HG03103 (cell line): ENCODE data around the gene PPP1R9A.

ENCODE experiments used
- ATAC-seq: cut with Tn5 transposase; IDR thresholded peaks from one replicate; pipeline ENCODE4 v1.9.1; 2021; ENCODE audit warnings: low read depth; ENCODE audit not compliant: unreplicated experiment

Gene PPP1R9A

GRCh38 chr7:95088536-95089215 lies 181.3 kb downstream of the PPP1R9A start:
- ATAC-seq, result no peak

GRCh38 chr7:95089414-95090315 lies 182.3 kb downstream of the PPP1R9A start:
- no peak for ATAC-seq

GRCh38 chr7:95092324-95092723 lies 184.9 kb downstream of the PPP1R9A start:
- ATAC-seq, result no peak

GRCh38 chr7:95095259-95095965 lies 188.0 kb downstream of the PPP1R9A start:
- no peak for ATAC-seq

DNA sequence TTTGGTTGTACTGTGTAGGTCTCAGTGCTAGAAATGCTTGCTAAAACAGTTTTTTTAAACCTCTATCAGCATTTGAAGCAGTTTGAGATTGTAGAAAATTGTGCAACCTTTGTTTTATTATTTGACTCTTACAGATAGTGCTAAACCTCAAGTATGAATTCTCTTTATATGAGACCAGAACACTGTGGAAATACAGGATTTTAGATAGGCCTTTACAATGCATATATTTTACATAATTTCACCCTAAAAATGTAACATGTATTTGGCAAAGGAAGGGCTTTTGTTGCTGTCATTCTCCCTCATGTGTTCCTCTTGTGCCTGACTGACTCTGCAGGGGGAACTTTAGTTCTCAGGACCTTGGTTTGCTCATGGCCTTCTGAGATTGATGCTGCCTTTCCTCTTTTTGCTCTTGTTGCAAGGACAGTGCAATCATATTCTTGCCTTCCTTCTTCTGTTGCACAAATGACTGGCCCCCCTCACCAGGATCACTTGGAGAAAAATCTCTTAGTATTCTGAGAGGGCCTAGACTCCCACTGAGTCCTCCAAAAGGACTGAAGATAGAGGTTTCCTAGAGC lies 188.7 kb downstream of the PPP1R9A start:
- no peak for ATAC-seq

DNA sequence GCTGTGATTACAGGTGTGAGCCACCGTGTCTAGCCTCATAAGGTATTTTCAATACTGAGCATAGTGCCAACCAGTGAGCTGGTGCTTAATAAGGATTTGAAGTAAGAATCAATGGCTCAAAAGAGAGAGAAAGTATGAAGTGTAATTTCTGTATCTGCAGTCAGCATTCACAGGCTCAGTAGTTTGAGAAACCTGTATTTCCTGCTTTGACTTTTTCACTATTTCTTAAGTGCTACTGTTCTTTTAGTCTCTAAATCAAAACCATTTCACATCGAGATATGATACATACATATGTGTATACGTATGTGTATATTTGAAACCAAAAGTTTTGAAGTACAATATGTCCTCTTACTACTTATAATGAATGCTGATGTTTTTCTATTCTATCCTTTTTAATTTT lies 189.9 kb downstream of the PPP1R9A start:
- ATAC-seq, result no peak

DNA sequence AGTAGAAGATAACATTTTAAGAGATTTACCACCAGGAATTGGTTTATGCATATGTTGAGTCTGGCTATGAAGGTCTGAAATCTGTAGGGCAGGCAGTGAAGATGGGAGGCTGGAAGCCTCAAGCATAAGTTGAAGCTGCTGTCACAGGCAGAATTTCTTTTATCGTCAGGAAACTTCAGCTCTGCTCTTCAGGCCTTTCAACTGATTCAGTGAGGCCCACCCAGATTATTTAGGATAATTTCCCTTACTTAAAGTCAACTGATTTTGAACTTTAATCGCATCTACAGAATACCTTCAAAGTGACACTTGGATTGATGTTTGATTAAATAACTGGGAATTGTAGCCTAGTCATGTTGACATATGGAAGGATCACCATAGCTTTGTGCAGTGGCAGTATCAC lies 190.5 kb downstream of the PPP1R9A start:
- ATAC-seq, result no peak

- no peak for ATAC-seq
These were observed 191.7 kb downstream of the PPP1R9A start for GRCh38 chr7:95099106-95099505.

GRCh38 chr7:95101422-95101821 lies 194.0 kb downstream of the PPP1R9A start:
- no peak for ATAC-seq

GRCh38 chr7:95102662-95103061 lies 195.3 kb downstream of the PPP1R9A start:
- no peak for ATAC-seq

DNA sequence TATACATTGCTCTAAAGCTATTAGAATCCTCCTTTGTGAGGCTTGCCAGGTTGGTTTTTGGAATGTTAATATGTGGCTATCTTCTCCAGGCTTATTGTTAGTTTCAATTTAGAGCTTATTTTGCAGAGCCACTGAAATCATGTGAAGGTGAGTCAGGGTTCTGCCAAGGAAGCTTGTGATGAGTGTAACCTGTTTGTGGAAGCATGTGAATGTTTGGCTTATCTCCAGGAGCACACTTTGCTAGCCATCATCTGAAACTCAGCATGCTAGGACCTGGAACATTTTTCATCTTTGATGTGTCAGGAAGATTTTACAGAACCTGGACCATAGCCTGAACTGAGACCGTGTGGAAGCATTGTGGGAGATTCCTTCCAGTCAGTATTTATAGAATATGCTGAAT lies 197.3 kb downstream of the PPP1R9A start:
- no peak for ATAC-seq

DNA sequence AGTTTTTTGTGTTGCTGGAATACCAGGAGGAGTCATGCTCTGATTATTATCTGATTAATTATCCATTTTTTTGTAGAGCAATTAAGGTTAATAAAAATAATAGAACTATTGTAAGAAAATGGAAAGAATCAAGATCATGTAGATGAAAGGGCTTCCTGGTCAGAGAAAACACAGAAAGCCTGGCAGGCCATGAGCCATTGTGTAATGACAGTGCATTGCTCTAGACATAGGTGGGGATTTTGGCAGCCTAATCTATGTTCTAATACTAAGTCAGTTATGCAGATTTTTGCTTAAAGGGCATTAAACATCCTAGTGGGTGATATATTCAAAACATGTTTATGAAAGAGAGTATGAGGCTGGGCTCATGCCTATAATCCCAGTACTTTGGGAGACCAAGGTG lies 198.2 kb downstream of the PPP1R9A start:
- no peak for ATAC-seq

GRCh38 chr7:95106401-95106800 lies 199.0 kb downstream of the PPP1R9A start:
- no peak for ATAC-seq

GRCh38 chr7:95110707-95111106 lies 203.3 kb downstream of the PPP1R9A start:
- no peak for ATAC-seq

DNA sequence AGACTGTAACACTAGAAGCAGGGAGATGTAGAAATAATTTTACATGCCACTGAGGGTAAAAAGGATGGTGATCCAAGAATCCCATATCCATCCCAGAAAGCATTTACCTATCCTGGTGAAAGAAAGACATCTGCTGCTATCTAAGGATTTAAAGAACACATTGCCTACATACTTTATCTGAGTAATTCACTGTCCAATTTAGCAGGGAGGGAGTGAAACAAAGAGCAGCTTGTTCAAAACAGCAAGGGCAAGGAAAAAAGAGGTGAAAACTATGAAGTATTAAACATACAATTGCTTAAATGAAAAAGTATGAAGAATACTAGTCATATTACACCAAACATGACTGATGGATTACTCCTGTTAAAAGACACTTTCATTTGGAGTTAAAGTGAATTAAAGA lies 206.2 kb downstream of the PPP1R9A start:
- ATAC-seq, result no peak

- no peak for ATAC-seq
These were observed 218.8 kb downstream of the PPP1R9A start for GRCh38 chr7:95126053-95126709.

GRCh38 chr7:95132500-95132899 lies 225.1 kb downstream of the PPP1R9A start:
- no peak for ATAC-seq

- no peak for ATAC-seq
These were observed 232.5 kb downstream of the PPP1R9A start for GRCh38 chr7:95139922-95140321.

- ATAC-seq, result no peak
These were observed 234.4 kb downstream of the PPP1R9A start for GRCh38 chr7:95141755-95142154.

DNA sequence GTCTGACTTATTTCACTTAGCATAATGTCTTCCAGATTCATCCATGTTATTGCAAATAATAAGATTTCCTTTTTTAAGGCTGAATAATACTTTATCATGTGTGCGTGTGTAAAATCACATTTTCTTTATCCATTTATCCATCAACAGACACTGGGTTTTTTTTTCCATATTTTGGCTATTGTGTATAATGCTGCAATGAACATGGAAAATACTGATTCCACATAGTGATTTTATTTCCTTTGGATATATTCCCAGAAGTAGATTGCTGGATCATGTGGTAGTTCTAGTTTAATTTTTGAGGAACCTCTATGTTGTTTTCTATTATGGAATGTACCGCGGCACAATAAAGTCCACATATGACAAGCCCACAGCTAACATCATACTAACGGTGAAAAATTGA lies 236.9 kb downstream of the PPP1R9A start:
- no peak for ATAC-seq
